ENCODE measurements around the gene NDRG4.

GRCh38 chr16:58498341-58499091, 1.4 kb upstream of the NDRG4 start:
- TF ChIP-seq POLR2AphosphoS5 (IDR thresholded peaks at IDR 0.05; ENCODE audit: insufficient read depth in 1 of 2, low read depth in 1 of 2), result no peak
- TF ChIP-seq POLR2A (IDR thresholded peaks at IDR 0.05), result no peak

All from vagina (tissue), 2 donors.